ENCODE results near the gene PDE8A.

The PDE8A gene

GRCh38 chr15:84960391-84961113 is 21.1 kb upstream of the PDE8A start:
- H3K4me3 ChIP-seq (ENCODE audit: low read depth, low read length) = no peak overlapping the region
- no peak for DNase-seq (ENCODE audit: low read depth)

- no peak overlapping the region for H3K4me3 ChIP-seq (ENCODE audit: low read depth, low read length)
- peak; percentile 45 for DNase-seq (ENCODE audit: low read depth)
Measured at GRCh38 chr15:84961114-84961452, 20.6 kb upstream of the PDE8A start.

- no peak overlapping the region for H3K4me3 ChIP-seq (ENCODE audit: low read depth, low read length)
- no peak for DNase-seq (ENCODE audit: low read depth)
Measured at GRCh38 chr15:84961707-84962106, 19.9 kb upstream of the PDE8A start.

GRCh38 chr15:84962955-84963354 is 18.7 kb upstream of the PDE8A start:
- no peak overlapping the region for H3K4me3 ChIP-seq (ENCODE audit: low read depth, low read length)
- no peak for DNase-seq (ENCODE audit: low read depth)

- H3K4me3 ChIP-seq (ENCODE audit: low read depth, low read length) = no peak overlapping the region
- DNase-seq (ENCODE audit: low read depth) = no peak
Measured at GRCh38 chr15:84967380-84967779, 14.3 kb upstream of the PDE8A start.

- DNase-seq (ENCODE audit: low read depth) = no peak
- no peak overlapping the region for H3K4me3 ChIP-seq (ENCODE audit: low read depth, low read length)
Measured at GRCh38 chr15:84968301-84968700, 13.4 kb upstream of the PDE8A start.

- no peak for DNase-seq (ENCODE audit: low read depth)
- no peak overlapping the region for H3K4me3 ChIP-seq (ENCODE audit: low read depth, low read length)
Measured at GRCh38 chr15:84969257-84969656, 12.4 kb upstream of the PDE8A start.

GRCh38 chr15:84970843-84971242 is 10.8 kb upstream of the PDE8A start:
- H3K4me3 ChIP-seq (ENCODE audit: low read depth, low read length) = no peak overlapping the region
- no peak for DNase-seq (ENCODE audit: low read depth)

GRCh38 chr15:84973492-84974460 is 7.9 kb upstream of the PDE8A start:
- H3K4me3 ChIP-seq (ENCODE audit: low read depth, low read length) = no peak overlapping the region
- no peak for DNase-seq (ENCODE audit: low read depth)

GRCh38 chr15:84975871-84976351 is 5.7 kb upstream of the PDE8A start:
- no peak overlapping the region for H3K4me3 ChIP-seq (ENCODE audit: low read depth, low read length)
- no peak for DNase-seq (ENCODE audit: low read depth)

GRCh38 chr15:84976746-84977345 is 4.8 kb upstream of the PDE8A start:
- H3K4me3 ChIP-seq (ENCODE audit: low read depth, low read length) = no peak overlapping the region
- no peak for DNase-seq (ENCODE audit: low read depth)

GRCh38 chr15:84979651-84980050 is 2.0 kb upstream of the PDE8A start:
- no peak for DNase-seq (ENCODE audit: low read depth)
- H3K4me3 ChIP-seq (ENCODE audit: low read depth, low read length) = no peak overlapping the region

- peak; percentile 62 for DNase-seq (ENCODE audit: low read depth)
- H3K4me3 ChIP-seq (ENCODE audit: low read depth, low read length) = peak overlapping the region; percentile 83
Measured at GRCh38 chr15:84980196-84981053, 1.2 kb upstream of the PDE8A start.

- peak; percentile 89 for DNase-seq (ENCODE audit: low read depth)
- H3K4me3 ChIP-seq (ENCODE audit: low read depth, low read length) = peak overlapping the region; percentile 83
Measured at GRCh38 chr15:84981054-84981710, 474 bp upstream of the PDE8A start.

- peak overlapping the region; percentile 83 for H3K4me3 ChIP-seq (ENCODE audit: low read depth, low read length)
- DNase-seq (ENCODE audit: low read depth) = no peak
Measured at GRCh38 chr15:84982301-84982920, 755 bp downstream of the PDE8A start.

GRCh38 chr15:84983294-84983693 is 1.6 kb downstream of the PDE8A start:
- H3K4me3 ChIP-seq (ENCODE audit: low read depth, low read length) = peak overlapping the region; percentile 83
- no peak for DNase-seq (ENCODE audit: low read depth)

- DNase-seq (ENCODE audit: low read depth) = no peak
- no peak overlapping the region for H3K4me3 ChIP-seq (ENCODE audit: low read depth, low read length)
Measured at GRCh38 chr15:84983711-84984110, 2.1 kb downstream of the PDE8A start.

GRCh38 chr15:84985158-84985557 is 3.5 kb downstream of the PDE8A start:
- no peak for DNase-seq (ENCODE audit: low read depth)
- no peak overlapping the region for H3K4me3 ChIP-seq (ENCODE audit: low read depth, low read length)
